ENCODE measurements around the gene C16orf92.
"Not testable (repeated sequence)": the region's sequence is repeated elsewhere in the genome, so short reads cannot be mapped to it uniquely, and the experiment has no call there.

The C16orf92 gene

GRCh38 chr16:30032083-30032819 lies 9.3 kb downstream of the C16orf92 start:
- H3K36me3 ChIP-seq (ENCODE audit: insufficient read depth, low read length): no peaks in the 10 kb centered on the region
- H3K4me1 ChIP-seq (ENCODE audit: insufficient read depth, low read length): peaks cover 4% of the 10 kb centered on the region; the same call in 1 of the 2 replicates
- peak overlapping the region; percentile 43; the same call in 1 of the 2 replicates for H3K9ac ChIP-seq (ENCODE audit: low read depth, low read length)
- H3K9me3 ChIP-seq (ENCODE audit: control insufficient read depth, insufficient read depth, low read length): no peaks in the 10 kb centered on the region

DNA sequence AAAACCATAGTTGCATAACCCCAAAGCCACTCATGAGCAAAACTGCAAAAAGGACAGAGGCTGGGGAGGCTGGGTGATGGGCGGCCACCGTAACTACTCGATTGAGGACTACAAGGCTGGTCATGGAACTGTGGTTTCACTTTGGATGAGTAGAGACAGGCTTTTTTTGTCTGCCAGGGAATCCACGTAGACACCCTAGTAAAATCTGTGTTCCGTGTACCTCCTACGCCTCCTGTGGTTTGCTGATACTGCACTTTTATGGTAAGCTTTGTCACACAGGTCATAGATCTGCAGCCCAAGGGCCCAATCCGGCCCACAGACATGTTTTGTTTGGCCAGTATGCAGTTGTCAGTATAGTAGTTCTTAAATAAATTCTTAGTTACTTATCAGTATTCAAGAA lies 10.3 kb downstream of the C16orf92 start:
- Histone ChIP-seq H3K36me3 (ENCODE audit: insufficient read depth, low read length) (no peaks in the 10 kb centered on the region), H3K9me3 (ENCODE audit: control insufficient read depth, insufficient read depth, low read length) (no peaks in the 10 kb centered on the region), H3K9ac (ENCODE audit: low read depth, low read length) (no peak overlapping the region), H3K4me1 (ENCODE audit: insufficient read depth, low read length) (peaks cover 4% of the 10 kb centered on the region; the same call in 1 of the 2 replicates)

DNA sequence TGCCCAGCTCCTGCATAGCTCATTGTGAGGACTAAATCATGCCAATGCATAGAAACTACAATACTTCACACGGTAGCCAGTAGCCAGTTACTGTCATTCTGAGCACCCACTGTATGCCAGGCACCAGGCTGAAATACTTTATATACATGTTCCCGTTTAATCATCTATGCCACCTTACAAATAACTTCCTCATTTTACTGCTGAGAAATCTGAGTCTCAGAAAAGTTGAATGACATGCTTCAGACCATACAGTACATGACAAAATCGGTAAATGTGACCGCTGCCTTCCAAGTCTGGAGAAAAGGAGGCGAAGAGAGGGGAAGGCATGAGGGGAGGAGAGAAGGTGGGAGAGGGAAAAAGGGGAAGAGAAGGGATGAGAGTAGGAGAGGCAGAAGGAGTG lies 17.2 kb downstream of the C16orf92 start:
- H3K9ac ChIP-seq (ENCODE audit: low read depth, low read length): no peak overlapping the region
- no peaks in the 10 kb centered on the region for H3K4me1 ChIP-seq (ENCODE audit: insufficient read depth, low read length)
- H3K9me3 ChIP-seq (ENCODE audit: control insufficient read depth, insufficient read depth, low read length): no peaks in the 10 kb centered on the region
- H3K36me3 ChIP-seq (ENCODE audit: insufficient read depth, low read length): no peaks in the 10 kb centered on the region

GRCh38 chr16:30040690-30041089 lies 17.7 kb downstream of the C16orf92 start:
- not testable (repeated sequence) for H3K4me1 ChIP-seq (ENCODE audit: insufficient read depth, low read length); H3K9me3 ChIP-seq (ENCODE audit: control insufficient read depth, insufficient read depth, low read length); H3K36me3 ChIP-seq (ENCODE audit: insufficient read depth, low read length); H3K9ac ChIP-seq (ENCODE audit: low read depth, low read length)

DNA sequence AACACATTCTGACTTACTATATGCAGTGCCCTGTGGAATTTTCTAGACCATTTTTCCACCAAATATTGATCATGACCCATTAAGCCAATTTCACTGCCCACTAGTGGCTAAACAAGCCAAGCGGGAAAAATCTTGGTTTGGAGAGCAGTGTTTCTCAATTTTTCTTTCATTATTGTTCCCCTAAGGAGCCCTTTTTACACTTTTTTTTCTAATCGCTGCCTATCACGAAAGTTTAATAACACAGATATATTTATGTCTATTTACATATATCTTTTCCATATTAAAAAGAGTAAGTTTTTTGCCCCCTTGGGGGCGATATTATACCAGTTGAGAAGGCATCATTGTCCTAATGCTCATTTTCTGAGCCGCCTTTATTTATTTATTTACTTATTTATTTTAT lies 18.8 kb downstream of the C16orf92 start:
- no peaks in the 10 kb centered on the region for H3K4me1 ChIP-seq (ENCODE audit: insufficient read depth, low read length)
- H3K36me3 ChIP-seq (ENCODE audit: insufficient read depth, low read length): no peaks in the 10 kb centered on the region

GRCh38 chr16:30046178-30046577 lies 23.2 kb downstream of the C16orf92 start:
- Histone ChIP-seq H3K4me1 (ENCODE audit: insufficient read depth, low read length) (no peaks in the 10 kb centered on the region), H3K36me3 (ENCODE audit: insufficient read depth, low read length) (no peaks in the 10 kb centered on the region), H3K9me3 (ENCODE audit: control insufficient read depth, insufficient read depth, low read length) (no peaks in the 10 kb centered on the region), H3K9ac (ENCODE audit: low read depth, low read length) (no peak overlapping the region)

More for the DNA sequence above, 18.8 kb downstream of the C16orf92 start:
- Histone ChIP-seq H3K9me3 (ENCODE audit: control insufficient read depth, insufficient read depth, low read length) (no peaks in the 10 kb centered on the region), H3K9ac (ENCODE audit: low read depth, low read length) (no peak overlapping the region)

DNA sequence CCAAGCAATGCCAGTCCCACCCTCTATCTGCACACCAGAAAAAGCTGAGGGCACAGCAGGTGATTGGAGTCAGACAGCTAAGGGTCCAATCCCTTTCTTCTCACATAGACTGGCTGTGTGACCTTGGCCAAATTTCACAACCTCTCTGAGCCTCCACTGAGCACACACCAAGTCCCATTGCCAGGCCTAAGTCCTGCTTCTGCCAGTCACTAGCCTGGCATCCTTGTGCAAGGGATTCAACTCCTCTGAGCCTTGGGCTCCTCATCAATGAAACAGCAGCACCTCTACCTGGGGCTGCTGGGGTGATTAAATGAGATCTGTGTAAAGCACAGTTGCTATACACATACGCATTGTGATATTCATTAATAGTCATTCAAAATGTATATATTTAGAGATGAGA lies 23.6 kb downstream of the C16orf92 start:
- Histone ChIP-seq H3K36me3 (ENCODE audit: insufficient read depth, low read length) (no peaks in the 10 kb centered on the region), H3K9me3 (ENCODE audit: control insufficient read depth, insufficient read depth, low read length) (no peaks in the 10 kb centered on the region), H3K9ac (ENCODE audit: low read depth, low read length) (no peak overlapping the region), H3K4me1 (ENCODE audit: insufficient read depth, low read length) (no peaks in the 10 kb centered on the region)

- Histone ChIP-seq H3K36me3 (ENCODE audit: insufficient read depth, low read length) (no peaks in the 10 kb centered on the region), H3K4me1 (ENCODE audit: insufficient read depth, low read length) (no peaks in the 10 kb centered on the region), H3K9ac (ENCODE audit: low read depth, low read length) (no peak overlapping the region), H3K9me3 (ENCODE audit: control insufficient read depth, insufficient read depth, low read length) (no peaks in the 10 kb centered on the region)
Observed at GRCh38 chr16:30049871-30050270, 26.9 kb downstream of the C16orf92 start.

DNA sequence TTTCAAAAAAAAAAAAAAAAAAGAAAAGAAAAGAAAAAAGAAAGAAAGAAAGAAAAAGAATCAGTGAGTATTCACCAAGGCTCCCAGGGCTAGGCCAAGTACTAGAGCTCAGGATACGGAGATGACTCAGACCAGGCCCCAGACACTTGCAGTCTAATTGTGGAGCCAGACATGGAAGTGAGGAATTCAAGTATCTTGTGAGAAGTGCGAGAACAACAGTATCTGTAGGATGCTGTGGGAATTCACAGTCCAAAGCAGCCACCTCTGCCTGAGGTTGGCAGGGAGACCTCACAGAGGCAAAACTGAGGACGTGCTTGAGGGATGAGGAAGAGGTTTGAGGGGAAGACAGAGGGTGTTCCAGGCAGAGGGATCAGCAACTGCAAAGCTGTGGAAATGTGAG lies 28.5 kb downstream of the C16orf92 start:
- Histone ChIP-seq H3K36me3 (ENCODE audit: insufficient read depth, low read length) (no peaks in the 10 kb centered on the region), H3K9ac (ENCODE audit: low read depth, low read length) (no peak overlapping the region), H3K4me1 (ENCODE audit: insufficient read depth, low read length) (no peaks in the 10 kb centered on the region), H3K9me3 (ENCODE audit: control insufficient read depth, insufficient read depth, low read length) (no peaks in the 10 kb centered on the region)

DNA sequence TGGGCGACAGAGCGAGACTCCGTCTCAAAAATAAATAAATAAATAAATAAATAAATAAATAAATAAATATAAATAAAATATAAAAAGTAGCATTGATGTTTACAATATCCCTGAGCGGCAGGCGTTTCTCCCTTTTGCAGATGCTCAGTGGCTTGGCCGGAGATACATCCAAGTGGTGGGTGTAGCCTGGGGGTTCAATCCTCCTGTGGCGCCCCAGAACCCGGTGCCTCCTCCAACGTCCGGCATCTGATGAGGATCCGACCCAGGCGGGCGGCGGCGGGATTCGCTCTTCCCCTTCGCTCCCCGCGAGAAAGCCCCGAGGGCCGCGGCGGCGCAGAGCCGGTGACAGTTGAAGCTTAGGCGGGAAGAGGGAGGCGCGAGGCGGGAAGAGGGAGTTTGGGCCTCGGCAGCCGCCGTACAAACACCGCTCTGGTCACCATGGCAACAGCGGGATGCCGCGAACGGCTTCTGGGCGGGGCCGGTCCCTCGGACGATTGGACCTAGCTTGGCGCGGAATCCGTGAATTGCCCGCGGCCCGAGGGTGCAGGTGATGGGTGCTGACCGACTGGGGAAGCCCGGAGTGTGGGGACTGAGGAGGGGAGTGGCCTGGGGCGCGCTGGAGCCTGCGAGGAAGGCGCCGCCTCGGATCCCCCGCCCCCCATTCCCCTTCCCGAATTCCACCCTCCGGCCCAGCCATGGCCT lies 29.8 kb downstream of the C16orf92 start:
- Histone ChIP-seq H3K9me3 (ENCODE audit: control insufficient read depth, insufficient read depth, low read length) (no peaks in the 10 kb centered on the region), H3K36me3 (ENCODE audit: insufficient read depth, low read length) (no peaks in the 10 kb centered on the region), H3K4me1 (ENCODE audit: insufficient read depth, low read length) (no peaks in the 10 kb centered on the region), H3K9ac (ENCODE audit: low read depth, low read length) (peak overlapping the region; percentile 56)

DNA sequence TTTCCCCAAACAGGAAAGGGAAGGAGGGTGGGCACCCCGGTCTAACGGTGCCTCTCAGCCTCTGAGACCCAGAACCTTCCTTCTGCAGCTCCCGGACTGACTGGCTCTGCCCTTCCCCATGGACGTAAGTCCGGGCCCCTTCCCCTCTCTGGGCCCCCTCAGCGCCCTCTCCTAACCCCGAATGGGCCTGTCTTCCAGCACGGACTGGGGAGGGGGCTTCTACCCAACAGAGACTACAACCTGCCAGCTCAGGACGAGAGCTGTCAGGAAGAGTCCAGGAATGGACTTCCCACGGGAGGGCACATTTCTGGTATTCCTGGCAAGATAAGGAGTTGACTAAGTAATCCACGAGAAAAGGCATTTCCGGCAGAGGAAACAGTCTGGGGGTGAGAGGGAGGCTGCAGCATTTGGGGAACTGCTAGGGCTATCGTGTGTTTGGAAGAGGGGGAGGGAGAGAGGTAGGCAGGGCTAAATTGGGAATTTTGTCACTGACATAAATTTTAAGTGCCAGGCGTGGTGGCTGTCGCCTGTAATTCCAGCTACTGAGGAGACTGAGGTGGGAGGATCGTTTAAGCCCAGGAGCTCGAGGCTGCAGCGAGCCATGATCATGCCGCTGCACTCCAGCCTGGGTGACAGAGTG lies 30.5 kb downstream of the C16orf92 start:
- H3K4me1 ChIP-seq (ENCODE audit: insufficient read depth, low read length): no peaks in the 10 kb centered on the region
- no peaks in the 10 kb centered on the region for H3K9me3 ChIP-seq (ENCODE audit: control insufficient read depth, insufficient read depth, low read length)
- H3K9ac ChIP-seq (ENCODE audit: low read depth, low read length): peak overlapping the region; percentile 56; the same call in 1 of the 2 replicates
- H3K36me3 ChIP-seq (ENCODE audit: insufficient read depth, low read length): no peaks in the 10 kb centered on the region

- H3K9me3 ChIP-seq (ENCODE audit: control insufficient read depth, insufficient read depth, low read length): no peaks in the 10 kb centered on the region
- H3K36me3 ChIP-seq (ENCODE audit: insufficient read depth, low read length): no peaks in the 10 kb centered on the region
- no peaks in the 10 kb centered on the region for H3K4me1 ChIP-seq (ENCODE audit: insufficient read depth, low read length)
- H3K9ac ChIP-seq (ENCODE audit: low read depth, low read length): no peak overlapping the region
Observed at GRCh38 chr16:30054451-30054850, 31.5 kb downstream of the C16orf92 start.

- Histone ChIP-seq H3K9ac (ENCODE audit: low read depth, low read length) (no peak overlapping the region), H3K4me1 (ENCODE audit: insufficient read depth, low read length) (no peaks in the 10 kb centered on the region), H3K9me3 (ENCODE audit: control insufficient read depth, insufficient read depth, low read length) (no peaks in the 10 kb centered on the region), H3K36me3 (ENCODE audit: insufficient read depth, low read length) (no peaks in the 10 kb centered on the region)
Observed at GRCh38 chr16:30054959-30055553, 32.1 kb downstream of the C16orf92 start.

DNA sequence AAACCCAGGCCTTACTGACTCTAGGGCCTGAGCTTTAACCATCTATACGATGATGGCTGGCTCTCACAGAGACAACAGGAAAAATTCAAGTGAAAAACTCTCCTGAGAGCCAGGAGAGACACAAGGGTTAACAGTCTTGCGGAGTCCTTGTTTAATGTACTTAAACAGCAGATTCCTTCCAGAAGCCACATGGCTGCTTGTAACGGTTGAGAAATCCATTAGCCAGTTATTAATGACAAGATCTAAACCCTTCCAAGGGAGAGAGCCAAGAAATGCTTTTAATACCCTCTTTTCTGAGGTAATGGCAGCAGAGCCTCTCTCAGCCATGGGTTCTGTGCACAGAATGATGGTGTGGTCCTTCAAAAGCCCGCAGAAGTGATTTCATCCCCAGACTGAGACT lies 37.3 kb downstream of the C16orf92 start:
- H3K9me3 ChIP-seq (ENCODE audit: control insufficient read depth, insufficient read depth, low read length): no peaks in the 10 kb centered on the region
- H3K36me3 ChIP-seq (ENCODE audit: insufficient read depth, low read length): no peaks in the 10 kb centered on the region
- no peak overlapping the region for H3K9ac ChIP-seq (ENCODE audit: low read depth, low read length)
- H3K4me1 ChIP-seq (ENCODE audit: insufficient read depth, low read length): peaks cover 4% of the 10 kb centered on the region; the same call in 1 of the 2 replicates
